ENCODE results near the gene NINJ2.

Gene NINJ2

GRCh38 chr12:553216-554000 is 109.8 kb downstream of the NINJ2 start:
- ATAC-seq = peak; percentile 89
- Mint-ChIP-seq H3K27me3 (no peaks in the 10 kb centered on the region), H3K27ac (peak overlapping the region; percentile 79 to 96), H3K4me1 (peaks cover 31% of the 10 kb centered on the region), H3K9me3 (no peaks in the 10 kb centered on the region), H3K4me3 (peak overlapping the region; percentile 55 to 86)
- DNase-seq = peak in 1 of 2 donors; percentile 72

GRCh38 chr12:552466-552865 is 110.8 kb downstream of the NINJ2 start:
- Mint-ChIP-seq H3K27me3 (no peaks in the 10 kb centered on the region), H3K27ac (no peak overlapping the region), H3K4me1 (peaks cover 31% of the 10 kb centered on the region), H3K4me3 (peak overlapping the region; percentile 18 to 86), H3K9me3 (no peaks in the 10 kb centered on the region)
- ATAC-seq (no peak), DNase-seq (no peak)

- no peak for ATAC-seq
- H3K9me3 Mint-ChIP-seq = no peaks in the 10 kb centered on the region
- peaks cover 38% of the 10 kb centered on the region for H3K4me1 Mint-ChIP-seq
- DNase-seq = no peak
- H3K27me3 Mint-ChIP-seq = peaks cover 13% of the 10 kb centered on the region
- no peak overlapping the region for H3K27ac Mint-ChIP-seq
- H3K4me3 Mint-ChIP-seq = no peak overlapping the region
Measured at GRCh38 chr12:550473-551260, 112.6 kb downstream of the NINJ2 start.

- H3K4me1 Mint-ChIP-seq = peaks cover 38% of the 10 kb centered on the region
- no peak for DNase-seq
- no peak for ATAC-seq
- H3K9me3 Mint-ChIP-seq = no peaks in the 10 kb centered on the region
- H3K27me3 Mint-ChIP-seq = peaks cover 22% of the 10 kb centered on the region
- no peak overlapping the region for H3K4me3 Mint-ChIP-seq
- no peak overlapping the region for H3K27ac Mint-ChIP-seq
Measured at GRCh38 chr12:549476-550082, 113.7 kb downstream of the NINJ2 start.

GRCh38 chr12:547883-548470 is 115.3 kb downstream of the NINJ2 start:
- H3K27ac Mint-ChIP-seq = no peak overlapping the region
- H3K27me3 Mint-ChIP-seq = peaks cover 30% of the 10 kb centered on the region
- ATAC-seq (no peak), DNase-seq (no peak)
- H3K4me3 Mint-ChIP-seq = no peak overlapping the region
- H3K4me1 Mint-ChIP-seq = peaks cover 28% of the 10 kb centered on the region
- no peaks in the 10 kb centered on the region for H3K9me3 Mint-ChIP-seq

GRCh38 chr12:546920-547845 is 116.1 kb downstream of the NINJ2 start:
- Mint-ChIP-seq H3K27me3 (peaks cover 38% of the 10 kb centered on the region), H3K4me3 (peak overlapping the region; percentile 14 to 34)

GRCh38 chr12:546265-546919 is 116.9 kb downstream of the NINJ2 start:
- Mint-ChIP-seq H3K4me1 (peaks cover 23% of the 10 kb centered on the region), H3K9me3 (no peaks in the 10 kb centered on the region), H3K4me3 (no peak overlapping the region)

More at GRCh38 chr12:546920-547845, 116.1 kb downstream of the NINJ2 start:
- H3K4me1 Mint-ChIP-seq = peaks cover 28% of the 10 kb centered on the region
- DNase-seq = peak; percentile 73 to 77
- peak; percentile 75 for ATAC-seq
- H3K9me3 Mint-ChIP-seq = no peaks in the 10 kb centered on the region
- no peak overlapping the region for H3K27ac Mint-ChIP-seq

GRCh38 chr12:545835-546234 is 117.4 kb downstream of the NINJ2 start:
- Mint-ChIP-seq H3K9me3 (no peaks in the 10 kb centered on the region), H3K4me1 (peaks cover 20% of the 10 kb centered on the region), H3K4me3 (no peak overlapping the region), H3K27me3 (peaks cover 42% of the 10 kb centered on the region), H3K27ac (no peak overlapping the region)
- DNase-seq = no peak
- no peak for ATAC-seq

More at GRCh38 chr12:546265-546919, 116.9 kb downstream of the NINJ2 start:
- no peak overlapping the region for H3K27ac Mint-ChIP-seq
- no peak for ATAC-seq
- peaks cover 42% of the 10 kb centered on the region for H3K27me3 Mint-ChIP-seq
- no peak for DNase-seq

GRCh38 chr12:544941-545635 is 118.2 kb downstream of the NINJ2 start:
- ATAC-seq = no peak
- no peak overlapping the region for H3K27ac Mint-ChIP-seq

GRCh38 chr12:544142-544541 is 119.1 kb downstream of the NINJ2 start:
- no peak overlapping the region for H3K27ac Mint-ChIP-seq
- H3K4me3 Mint-ChIP-seq = no peak overlapping the region
- H3K9me3 Mint-ChIP-seq = no peaks in the 10 kb centered on the region
- H3K4me1 Mint-ChIP-seq = peaks cover 35% of the 10 kb centered on the region
- no peak for DNase-seq
- peaks cover 48% of the 10 kb centered on the region for H3K27me3 Mint-ChIP-seq
- no peak for ATAC-seq

More at GRCh38 chr12:544941-545635, 118.2 kb downstream of the NINJ2 start:
- Mint-ChIP-seq H3K27me3 (peaks cover 45% of the 10 kb centered on the region), H3K4me1 (peaks cover 26% of the 10 kb centered on the region), H3K9me3 (no peaks in the 10 kb centered on the region), H3K4me3 (no peak overlapping the region)
- DNase-seq = no peak

- Mint-ChIP-seq H3K4me3 (no peak overlapping the region), H3K9me3 (no peaks in the 10 kb centered on the region), H3K27me3 (peaks cover 48% of the 10 kb centered on the region), H3K27ac (no peak overlapping the region), H3K4me1 (peaks cover 42% of the 10 kb centered on the region)
- DNase-seq (no peak), ATAC-seq (no peak)
Measured at GRCh38 chr12:543114-543451, 120.2 kb downstream of the NINJ2 start.

- Mint-ChIP-seq H3K4me3 (no peak overlapping the region), H3K4me1 (peaks cover 42% of the 10 kb centered on the region), H3K9me3 (no peaks in the 10 kb centered on the region), H3K27ac (no peak overlapping the region), H3K27me3 (peaks cover 48% of the 10 kb centered on the region)
- no peak for DNase-seq
- no peak for ATAC-seq
Measured at GRCh38 chr12:542395-543113, 120.7 kb downstream of the NINJ2 start.

- H3K4me3 Mint-ChIP-seq = no peak overlapping the region
- peaks cover 43% of the 10 kb centered on the region for H3K27me3 Mint-ChIP-seq
- H3K4me1 Mint-ChIP-seq = peaks cover 38% of the 10 kb centered on the region
- H3K27ac Mint-ChIP-seq = no peak overlapping the region
- ATAC-seq = no peak
- DNase-seq = no peak
- no peaks in the 10 kb centered on the region for H3K9me3 Mint-ChIP-seq
Measured at GRCh38 chr12:541676-542324, 121.4 kb downstream of the NINJ2 start.

All from stimulated activated naive CD8-positive, alpha-beta T cell treated with anti-CD3 and anti-CD28 coated beads, Interleukin-15, amount 100 ng/mL, for 72 hours (primary cell).